NCI-H1048 (cell line): ENCODE measurements around the gene TMEM38A.

Experiments used
- DNase-seq: peaks from one replicate; lab custom pipeline; 2025; lab: John Stamatoyannopoulos, UW

The TMEM38A gene

GRCh38 chr19:16660763-16661479, at the start of gene TMEM38A:
TMEM38A (plus strand) TSS chr19:16661139; CDS start chr19:16661218, 79 bp downstream.
- no peak for DNase-seq

GRCh38 chr19:16612636-16613035, 48.3 kb upstream of the TMEM38A start:
- DNase-seq: no peak

- DNase-seq: no peak
Measured at GRCh38 chr19:16613841-16614240, 47.1 kb upstream of the TMEM38A start.

GRCh38 chr19:16614941-16615340, 46.0 kb upstream of the TMEM38A start:
- no peak for DNase-seq

- no peak for DNase-seq
Measured at GRCh38 chr19:16615808-16616207, 45.1 kb upstream of the TMEM38A start.

- no peak for DNase-seq
Measured at GRCh38 chr19:16618248-16618647, 42.7 kb upstream of the TMEM38A start.

- no peak for DNase-seq
Measured at GRCh38 chr19:16619457-16619856, 41.5 kb upstream of the TMEM38A start.

GRCh38 chr19:16620018-16620417, 40.9 kb upstream of the TMEM38A start:
- no peak for DNase-seq

GRCh38 chr19:16620584-16620983, 40.4 kb upstream of the TMEM38A start:
- no peak for DNase-seq

- no peak for DNase-seq
Measured at GRCh38 chr19:16621165-16621800, 39.7 kb upstream of the TMEM38A start.

GRCh38 chr19:16623066-16623465, 37.9 kb upstream of the TMEM38A start:
- DNase-seq: no peak

- DNase-seq: no peak
Measured at GRCh38 chr19:16623576-16623975, 37.4 kb upstream of the TMEM38A start.

GRCh38 chr19:16624236-16624635, 36.7 kb upstream of the TMEM38A start:
- DNase-seq: no peak

- DNase-seq: no peak
Measured at GRCh38 chr19:16625163-16625958, 35.6 kb upstream of the TMEM38A start.

- no peak for DNase-seq
Measured at GRCh38 chr19:16626796-16627192, 34.1 kb upstream of the TMEM38A start.

- no peak for DNase-seq
Measured at GRCh38 chr19:16627193-16627927, 33.6 kb upstream of the TMEM38A start.

- no peak for DNase-seq
Measured at GRCh38 chr19:16627928-16628182, 33.1 kb upstream of the TMEM38A start.

GRCh38 chr19:16628183-16628983, 32.6 kb upstream of the TMEM38A start, which contains the start of gene MED26:
MED26 (minus strand) TSS chr19:16628204; CDS start chr19:16627943, 261 bp downstream.
- peak; percentile 94 for DNase-seq

GRCh38 chr19:16628984-16629691, 31.8 kb upstream of the TMEM38A start:
- DNase-seq: no peak

GRCh38 chr19:16631465-16631864, 29.5 kb upstream of the TMEM38A start:
- DNase-seq: no peak

GRCh38 chr19:16637535-16637934, 23.4 kb upstream of the TMEM38A start:
- no peak for DNase-seq
